ENCODE results near the gene CCDC116.
"Not testable (repeated sequence)": the region's sequence is repeated elsewhere in the genome, so short reads cannot be mapped to it uniquely, and the experiment has no call there.

CCDC116 gene

GRCh38 chr22:21665047-21665851 lies 32.7 kb downstream of the CCDC116 start:
- Mint-ChIP-seq H3K27ac (peak overlapping the region; percentile 92), H3K4me3 (peak overlapping the region; percentile 92), H3K4me1 (ENCODE audit: low read depth) (peaks cover 14% of the 10 kb centered on the region), H3K27me3 (ENCODE audit: low read depth) (no peaks in the 10 kb centered on the region), H3K9me3 (no peaks in the 10 kb centered on the region), H3K36me3 (ENCODE audit: low read depth) (peaks cover 5% of the 10 kb centered on the region)

GRCh38 chr22:21666786-21667185 lies 34.2 kb downstream of the CCDC116 start:
- H3K27me3 Mint-ChIP-seq (ENCODE audit: low read depth): no peaks in the 10 kb centered on the region
- peak overlapping the region; percentile 92 for H3K4me3 Mint-ChIP-seq
- H3K27ac Mint-ChIP-seq: peak overlapping the region; percentile 80
- peaks cover 14% of the 10 kb centered on the region for H3K4me1 Mint-ChIP-seq (ENCODE audit: low read depth)
- H3K9me3 Mint-ChIP-seq: no peaks in the 10 kb centered on the region
- peaks cover 12% of the 10 kb centered on the region for H3K36me3 Mint-ChIP-seq (ENCODE audit: low read depth)

- H3K4me3 Mint-ChIP-seq: peak overlapping the region; percentile 44
- peaks cover 26% of the 10 kb centered on the region for H3K36me3 Mint-ChIP-seq (ENCODE audit: low read depth)
Observed at GRCh38 chr22:21669026-21669425, 36.5 kb downstream of the CCDC116 start.

GRCh38 chr22:21672107-21672629 lies 39.6 kb downstream of the CCDC116 start:
- no peaks in the 10 kb centered on the region for H3K9me3 Mint-ChIP-seq
- H3K36me3 Mint-ChIP-seq (ENCODE audit: low read depth): peaks cover 29% of the 10 kb centered on the region
- peaks cover 6% of the 10 kb centered on the region for H3K4me1 Mint-ChIP-seq (ENCODE audit: low read depth)
- H3K27ac Mint-ChIP-seq: no peak overlapping the region
- no peaks in the 10 kb centered on the region for H3K27me3 Mint-ChIP-seq (ENCODE audit: low read depth)
- H3K4me3 Mint-ChIP-seq: no peak overlapping the region

More at GRCh38 chr22:21669026-21669425, 36.5 kb downstream of the CCDC116 start:
- peak overlapping the region; percentile 36 for H3K27ac Mint-ChIP-seq
- no peaks in the 10 kb centered on the region for H3K27me3 Mint-ChIP-seq (ENCODE audit: low read depth)
- H3K9me3 Mint-ChIP-seq: no peaks in the 10 kb centered on the region
- peaks cover 14% of the 10 kb centered on the region for H3K4me1 Mint-ChIP-seq (ENCODE audit: low read depth)

- no peak overlapping the region for H3K27ac Mint-ChIP-seq
- H3K9me3 Mint-ChIP-seq: no peaks in the 10 kb centered on the region
- peaks cover 29% of the 10 kb centered on the region for H3K36me3 Mint-ChIP-seq (ENCODE audit: low read depth)
- H3K4me1 Mint-ChIP-seq (ENCODE audit: low read depth): peaks cover 2% of the 10 kb centered on the region
- H3K4me3 Mint-ChIP-seq: no peak overlapping the region
- no peaks in the 10 kb centered on the region for H3K27me3 Mint-ChIP-seq (ENCODE audit: low read depth)
Observed at GRCh38 chr22:21673534-21674321, 41.2 kb downstream of the CCDC116 start.

- Mint-ChIP-seq H3K27ac (no peak overlapping the region), H3K27me3 (ENCODE audit: low read depth) (no peaks in the 10 kb centered on the region), H3K4me3 (no peak overlapping the region), H3K36me3 (ENCODE audit: low read depth) (peaks cover 27% of the 10 kb centered on the region), H3K9me3 (no peaks in the 10 kb centered on the region), H3K4me1 (ENCODE audit: low read depth) (no peaks in the 10 kb centered on the region)
Observed at GRCh38 chr22:21674638-21675245, 42.2 kb downstream of the CCDC116 start.

GRCh38 chr22:21677606-21678443 lies 45.3 kb downstream of the CCDC116 start:
- Mint-ChIP-seq H3K27ac (no peak overlapping the region), H3K4me1 (ENCODE audit: low read depth) (no peaks in the 10 kb centered on the region), H3K4me3 (no peak overlapping the region), H3K36me3 (ENCODE audit: low read depth) (peaks cover 9% of the 10 kb centered on the region), H3K9me3 (no peaks in the 10 kb centered on the region), H3K27me3 (ENCODE audit: low read depth) (no peaks in the 10 kb centered on the region)

- H3K9me3 Mint-ChIP-seq; H3K27ac Mint-ChIP-seq; H3K36me3 Mint-ChIP-seq (ENCODE audit: low read depth); H3K27me3 Mint-ChIP-seq (ENCODE audit: low read depth); H3K4me1 Mint-ChIP-seq (ENCODE audit: low read depth); H3K4me3 Mint-ChIP-seq: not testable (repeated sequence)
Observed at GRCh38 chr22:21678842-21679241, 46.3 kb downstream of the CCDC116 start.

- Mint-ChIP-seq H3K4me1 (ENCODE audit: low read depth) (no peaks in the 10 kb centered on the region), H3K27me3 (ENCODE audit: low read depth) (no peaks in the 10 kb centered on the region), H3K36me3 (ENCODE audit: low read depth) (peaks cover 3% of the 10 kb centered on the region), H3K4me3 (no peak overlapping the region), H3K27ac (no peak overlapping the region), H3K9me3 (no peaks in the 10 kb centered on the region)
Observed at GRCh38 chr22:21679383-21679782, 46.8 kb downstream of the CCDC116 start.

GRCh38 chr22:21680830-21681565 lies 48.4 kb downstream of the CCDC116 start:
- Mint-ChIP-seq H3K27me3 (ENCODE audit: low read depth) (no peaks in the 10 kb centered on the region), H3K4me3 (no peak overlapping the region), H3K27ac (no peak overlapping the region), H3K9me3 (no peaks in the 10 kb centered on the region), H3K36me3 (ENCODE audit: low read depth) (peaks cover 3% of the 10 kb centered on the region), H3K4me1 (ENCODE audit: low read depth) (no peaks in the 10 kb centered on the region)

GRCh38 chr22:21681566-21682370 lies 49.2 kb downstream of the CCDC116 start:
- no peaks in the 10 kb centered on the region for H3K4me1 Mint-ChIP-seq (ENCODE audit: low read depth)
- H3K36me3 Mint-ChIP-seq (ENCODE audit: low read depth): peaks cover 3% of the 10 kb centered on the region
- H3K27me3 Mint-ChIP-seq (ENCODE audit: low read depth): no peaks in the 10 kb centered on the region
- no peak overlapping the region for H3K4me3 Mint-ChIP-seq
- H3K27ac Mint-ChIP-seq: no peak overlapping the region
- no peaks in the 10 kb centered on the region for H3K9me3 Mint-ChIP-seq

GRCh38 chr22:21682385-21683175 lies 50.0 kb downstream of the CCDC116 start:
- no peaks in the 10 kb centered on the region for H3K4me1 Mint-ChIP-seq (ENCODE audit: low read depth)
- peaks cover 3% of the 10 kb centered on the region for H3K36me3 Mint-ChIP-seq (ENCODE audit: low read depth)
- no peak overlapping the region for H3K27ac Mint-ChIP-seq
- H3K4me3 Mint-ChIP-seq: no peak overlapping the region
- no peaks in the 10 kb centered on the region for H3K27me3 Mint-ChIP-seq (ENCODE audit: low read depth)
- no peaks in the 10 kb centered on the region for H3K9me3 Mint-ChIP-seq
